CD4-positive, alpha-beta T cell treated with Interleukin-15 for 4 hours (primary cell): ENCODE results near the gene DUOX1.

Experiments
- DNase-seq: peaks from one replicate; pipeline ENCODE4 v3.0.0-alpha.2; 2020; ENCODE audit warnings: low spot score

Gene DUOX1

DNA sequence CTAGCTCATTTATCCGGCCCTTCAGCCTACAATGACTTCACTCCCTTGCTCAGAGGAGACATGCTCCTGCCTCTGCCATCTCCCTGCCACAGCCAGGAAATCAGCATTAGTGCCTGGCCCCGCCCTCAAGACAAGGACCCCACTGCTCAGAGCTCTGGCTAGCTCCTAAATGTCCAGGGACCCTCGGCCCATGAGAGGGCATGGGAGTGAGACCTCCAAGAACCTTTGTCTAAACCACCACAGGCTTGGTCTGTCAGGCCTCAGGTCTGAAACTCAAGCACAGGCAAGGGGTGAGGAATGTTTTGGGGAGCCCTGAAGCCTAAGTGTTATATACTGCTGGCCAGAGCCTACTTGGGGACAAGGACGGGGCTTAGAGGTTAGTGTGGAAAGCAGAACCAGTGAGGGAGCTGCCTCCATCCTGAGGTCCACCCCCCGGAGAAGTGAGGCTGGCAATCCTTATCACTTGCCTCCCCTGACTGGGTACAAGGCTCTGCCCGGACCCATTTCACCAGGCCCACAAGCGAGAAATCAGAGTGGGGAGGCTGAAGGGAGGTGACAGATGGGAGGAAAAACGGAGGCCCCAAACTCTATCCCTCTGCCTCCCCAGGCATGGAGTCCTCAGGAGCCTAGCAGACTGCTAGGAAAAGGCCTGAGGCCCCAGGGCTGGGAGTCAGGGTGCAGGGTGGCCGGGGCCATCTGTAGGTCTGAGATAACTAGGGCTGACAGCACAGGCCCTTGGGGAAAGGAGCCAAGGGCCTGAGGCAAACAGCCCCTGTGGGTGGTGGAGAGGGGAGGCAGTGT lies 39.2 kb downstream of the DUOX1 start:
- no peak for DNase-seq

DNA sequence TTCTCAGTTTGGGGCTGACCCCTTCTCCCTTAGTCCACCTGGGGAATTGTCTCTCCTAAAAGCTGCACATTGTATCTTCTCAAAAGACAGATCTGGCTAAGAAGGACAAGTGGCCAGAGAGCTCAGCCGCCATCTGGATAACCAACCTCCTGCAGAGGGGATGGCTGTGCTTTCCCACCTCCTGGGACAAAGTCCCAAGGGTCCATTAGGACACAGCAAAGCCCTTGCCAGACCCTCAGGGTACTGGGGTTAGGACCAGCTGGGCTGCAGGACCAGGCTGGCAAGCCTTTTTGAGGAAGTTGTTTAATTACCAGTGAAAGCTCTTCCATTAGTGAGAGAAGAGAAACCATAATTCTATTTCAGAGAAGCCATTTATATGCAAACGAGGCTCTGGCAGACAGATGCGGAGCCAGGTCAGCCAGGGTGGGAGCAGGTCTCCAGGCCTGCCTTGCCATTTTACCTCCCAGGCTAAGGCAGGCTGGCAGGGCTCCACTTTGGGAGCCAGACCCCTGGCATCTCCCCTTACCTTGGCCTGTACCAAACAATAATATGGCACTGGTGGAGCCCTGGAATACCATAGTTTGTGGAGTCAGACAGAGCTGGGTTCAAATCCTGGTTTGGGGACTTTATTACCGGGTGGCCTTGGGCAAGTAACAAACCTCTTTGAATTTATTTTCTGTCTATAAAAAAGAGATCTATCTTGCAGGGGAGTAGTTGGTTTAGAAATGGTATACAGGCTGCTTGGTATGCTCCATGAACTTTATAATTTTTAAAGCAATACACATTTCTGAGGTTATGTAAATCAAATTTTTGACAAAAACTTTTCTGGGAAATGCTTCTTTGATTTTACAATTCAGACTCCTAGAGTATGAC lies 40.0 kb downstream of the DUOX1 start:
- DNase-seq = no peak

DNA sequence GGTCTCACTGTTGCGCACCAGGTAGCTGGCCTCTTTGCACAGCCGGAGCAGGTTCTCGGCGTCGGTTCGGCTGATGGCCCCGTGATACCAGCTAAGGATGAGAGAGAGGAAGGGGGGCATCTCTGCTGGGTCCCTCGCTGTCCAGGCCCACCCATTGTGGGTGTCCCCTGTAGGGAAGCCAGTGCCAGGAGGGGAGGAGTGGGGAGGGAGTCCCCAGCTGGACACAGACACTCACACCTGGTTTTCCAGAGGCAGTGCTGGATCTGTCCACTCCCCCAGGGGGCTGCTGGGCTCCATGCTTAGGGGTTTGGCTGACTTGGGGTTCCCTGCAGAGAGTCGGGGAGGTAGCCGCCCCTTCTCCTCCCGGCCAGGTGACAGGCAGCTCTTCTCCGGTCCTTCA lies 42.1 kb downstream of the DUOX1 start:
- no peak for DNase-seq

DNA sequence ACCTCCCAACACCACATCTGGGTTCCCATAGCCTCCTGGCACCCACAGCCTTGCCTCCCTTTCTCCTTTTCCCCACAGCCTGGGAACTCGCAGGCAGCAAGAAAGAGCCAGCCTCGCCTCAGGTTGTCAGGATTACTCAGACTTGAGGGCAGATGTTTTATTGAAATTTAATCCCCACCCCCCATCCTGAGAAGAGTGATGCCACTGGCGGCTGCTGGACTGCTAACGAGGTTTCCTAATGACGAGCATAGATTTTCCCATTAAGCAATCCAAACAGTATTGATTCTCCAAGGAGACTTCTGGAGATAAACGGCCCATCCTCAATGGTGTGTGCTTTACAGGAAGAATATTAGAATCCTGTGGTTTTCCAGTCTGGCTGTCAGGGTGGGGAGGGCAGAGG lies 44.3 kb downstream of the DUOX1 start:
- DNase-seq = no peak

DNA sequence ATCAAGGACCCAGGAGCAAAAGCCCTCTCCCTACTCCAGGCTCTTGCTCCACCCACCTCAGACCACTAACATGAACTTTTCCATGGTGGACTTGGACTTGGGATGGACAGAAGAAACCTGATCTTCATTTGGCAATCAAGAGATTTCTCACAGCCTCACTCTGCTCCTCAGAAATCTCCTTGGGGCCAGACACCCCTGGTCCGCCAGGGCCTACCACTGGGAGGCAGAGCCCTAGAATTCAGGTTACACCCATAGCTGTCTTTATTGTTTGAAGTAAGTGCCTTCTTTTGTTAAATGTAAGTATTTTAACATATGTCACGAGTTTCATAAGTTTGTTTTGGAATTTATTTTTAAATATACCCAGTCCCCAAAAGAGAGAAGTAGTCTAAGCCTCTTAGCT lies 44.8 kb downstream of the DUOX1 start:
- no peak for DNase-seq

DNA sequence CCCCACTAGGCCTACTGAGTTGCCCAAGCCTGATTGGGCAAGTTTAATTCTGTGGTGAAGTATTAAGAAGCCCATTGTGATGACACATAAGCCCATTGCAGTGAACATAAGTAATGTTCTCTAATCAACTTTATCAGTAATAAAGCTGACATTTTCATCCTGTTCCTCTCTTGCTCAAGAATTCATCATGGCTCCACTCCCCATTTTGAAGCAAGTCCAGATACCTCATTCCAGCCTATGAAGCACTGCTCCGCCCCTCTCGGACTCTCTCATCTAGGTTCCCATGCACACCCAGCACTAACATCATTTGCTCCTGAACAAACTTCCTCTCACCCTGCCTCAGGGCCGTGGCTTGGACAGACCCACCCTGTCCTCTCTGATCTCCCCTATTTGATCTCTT lies 47.5 kb downstream of the DUOX1 start:
- DNase-seq = no peak

DNA sequence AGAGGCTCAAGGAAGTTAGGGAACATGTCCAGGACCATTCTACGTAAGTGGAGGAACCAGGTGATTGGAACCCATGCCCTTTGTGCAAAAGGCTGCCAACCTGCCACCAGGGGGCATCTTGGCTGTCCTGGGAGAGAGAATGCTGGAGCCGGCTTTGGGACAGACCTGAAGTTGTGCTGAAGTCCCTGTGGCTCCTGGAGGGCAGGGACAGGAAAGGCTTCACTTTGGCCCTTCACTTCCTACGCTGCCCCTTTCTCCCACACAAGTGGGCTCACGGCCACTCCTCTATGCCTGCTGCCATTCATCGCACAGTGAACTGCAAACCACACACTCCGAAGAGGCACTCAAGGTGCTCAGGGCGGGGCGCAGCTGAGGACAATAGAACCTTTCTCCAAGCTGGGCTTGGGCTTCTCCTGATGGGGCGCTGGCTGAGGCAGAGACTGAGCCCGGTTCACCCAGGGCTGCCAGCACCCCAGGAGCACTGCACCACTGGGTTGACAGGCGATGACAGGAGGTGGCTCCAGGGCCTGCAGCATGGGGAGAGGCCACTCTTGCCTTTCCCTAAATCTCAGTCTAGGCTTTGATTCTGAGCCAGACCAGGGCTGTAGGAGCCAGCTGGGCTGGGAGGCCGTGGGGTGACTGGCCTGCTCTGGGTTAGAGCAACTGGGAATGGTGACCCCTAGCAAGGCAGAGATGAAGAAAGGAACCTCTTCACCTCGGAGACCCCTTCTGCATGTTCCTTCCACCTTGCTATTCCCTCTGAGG lies 49.6 kb downstream of the DUOX1 start:
- peak; percentile 45 for DNase-seq

DNA sequence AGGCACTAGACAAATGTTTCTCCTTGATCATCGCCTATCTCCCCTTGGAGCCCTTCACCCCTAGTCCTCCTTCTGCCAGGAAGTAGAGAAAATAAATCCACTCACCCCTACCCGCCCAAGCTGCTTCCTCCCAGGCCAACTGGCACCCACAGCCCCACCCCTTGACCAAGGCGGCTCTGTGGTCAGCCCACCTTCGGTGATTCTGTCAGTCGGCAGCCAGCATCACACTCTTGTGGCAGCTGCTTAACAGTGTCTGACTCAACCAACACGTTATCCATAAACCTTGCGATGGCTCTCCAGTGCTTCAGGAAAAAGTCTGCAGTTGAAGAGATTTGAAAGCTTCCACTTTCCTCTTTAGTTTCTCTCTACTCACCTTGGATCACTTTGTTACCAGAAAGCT lies 50.4 kb downstream of the DUOX1 start:
- peak; percentile 17 for DNase-seq

DNA sequence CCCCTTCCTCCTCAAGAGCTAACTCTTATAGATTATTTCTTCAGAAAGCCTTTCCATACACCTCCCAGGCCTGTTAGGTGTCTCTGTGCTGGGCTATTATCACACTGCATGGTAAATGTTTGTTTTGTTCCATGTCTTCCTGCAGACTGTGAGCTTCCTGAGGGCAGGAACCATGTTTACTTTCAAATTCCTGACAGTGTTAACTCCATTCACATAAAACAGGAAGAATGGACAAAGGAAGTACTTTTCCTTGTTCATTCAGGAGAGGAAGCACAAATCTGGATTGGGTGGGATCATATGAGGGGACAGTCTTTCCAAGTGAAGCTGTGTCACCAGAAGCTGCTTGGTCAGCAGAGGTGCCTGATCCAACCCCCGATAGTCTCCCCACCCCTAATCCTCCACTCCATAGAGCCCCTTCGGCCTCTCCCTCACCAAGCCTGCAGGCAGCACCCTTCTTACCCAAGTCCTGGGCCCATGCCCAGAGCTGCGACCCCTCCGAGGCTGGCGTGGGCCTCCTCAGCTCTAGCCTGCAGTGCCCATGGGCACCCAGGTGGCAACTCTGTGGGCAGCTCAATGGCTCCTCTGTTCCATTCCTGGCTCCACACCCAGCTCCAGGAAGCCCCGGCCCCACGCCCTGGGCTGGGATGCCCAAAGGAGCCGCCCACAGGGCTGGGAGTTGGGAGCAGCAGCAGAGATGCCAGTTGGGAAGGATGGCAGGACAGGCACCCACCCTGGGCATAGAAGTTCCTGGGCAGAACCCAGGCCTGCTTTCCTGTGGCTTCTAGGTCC lies 51.0 kb downstream of the DUOX1 start:
- no peak for DNase-seq

DNA sequence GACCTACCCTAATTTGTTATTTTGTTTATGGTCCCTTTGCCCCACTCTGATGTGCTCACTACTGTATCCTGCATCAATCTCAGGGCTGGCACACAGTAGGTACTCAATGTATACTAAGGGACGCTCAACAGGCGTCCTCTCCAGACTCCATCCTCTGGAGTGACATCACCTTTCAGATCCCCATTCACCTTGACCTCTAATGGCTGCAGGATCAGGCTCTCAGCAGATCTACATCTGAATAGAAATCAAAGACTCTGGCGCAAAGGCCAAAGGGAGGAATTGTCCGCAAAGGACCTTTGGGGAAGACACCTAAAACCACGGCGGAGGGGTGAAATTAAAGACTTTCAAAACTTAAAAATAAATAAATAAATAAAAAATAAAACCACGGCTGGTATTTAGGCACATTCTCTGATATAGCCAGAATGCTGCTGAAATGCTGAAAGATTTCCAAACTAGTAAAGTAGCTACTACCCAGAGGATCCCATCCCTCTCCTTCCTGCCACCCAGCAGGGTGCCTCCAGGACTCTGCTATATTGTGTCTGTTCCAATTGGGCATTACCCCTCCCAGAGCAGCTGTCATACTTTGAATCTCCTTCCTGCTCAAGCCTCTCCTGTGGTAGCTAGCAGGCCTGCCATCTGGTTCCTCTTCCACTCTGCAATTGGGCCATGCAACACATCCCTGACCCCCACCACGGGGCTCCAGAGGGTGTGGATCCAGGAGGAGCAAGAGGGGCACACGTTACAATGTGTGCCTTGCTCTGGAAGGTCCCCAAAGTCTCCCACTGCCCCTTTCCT lies 51.9 kb downstream of the DUOX1 start:
- DNase-seq = no peak

DNA sequence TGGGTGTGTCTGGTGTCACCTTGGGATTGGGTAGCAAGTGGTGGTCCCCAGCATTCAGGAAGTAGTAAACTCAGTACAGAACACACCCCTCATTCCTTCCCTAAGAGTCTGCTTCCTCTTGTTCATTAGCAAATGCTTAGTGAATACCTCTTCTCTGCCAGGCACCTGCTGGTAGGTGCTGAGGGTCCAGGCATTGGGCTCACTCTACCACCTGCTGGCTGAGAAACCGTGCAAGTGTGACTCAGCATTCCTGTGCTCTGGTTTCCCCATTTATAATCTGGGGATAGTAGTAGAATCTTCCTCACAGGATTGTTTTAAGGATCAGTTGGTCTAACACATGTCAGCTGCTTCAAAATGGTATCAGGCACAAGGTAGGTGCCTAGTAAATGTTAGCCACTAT lies 53.2 kb downstream of the DUOX1 start:
- DNase-seq = no peak

DNA sequence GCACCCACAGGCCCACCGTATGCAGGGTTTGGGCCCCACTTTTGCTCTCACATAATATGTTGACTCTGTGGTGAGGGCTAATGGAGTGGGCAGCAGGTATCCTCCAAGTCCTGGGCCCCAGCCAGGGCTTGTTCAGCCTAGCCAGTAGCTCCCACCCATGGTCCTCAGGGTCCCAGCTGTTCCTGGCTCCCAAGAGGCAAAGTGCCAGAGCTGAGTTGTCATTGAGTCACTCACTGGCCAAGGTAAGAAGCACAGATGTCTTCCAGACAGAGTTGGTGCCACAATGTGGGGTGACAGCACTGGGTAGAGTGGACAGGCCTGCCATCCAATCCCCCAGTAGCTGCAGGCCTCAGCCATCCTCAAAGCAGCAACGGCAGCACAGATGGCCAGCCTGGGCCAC lies 53.7 kb downstream of the DUOX1 start:
- DNase-seq = no peak

DNA sequence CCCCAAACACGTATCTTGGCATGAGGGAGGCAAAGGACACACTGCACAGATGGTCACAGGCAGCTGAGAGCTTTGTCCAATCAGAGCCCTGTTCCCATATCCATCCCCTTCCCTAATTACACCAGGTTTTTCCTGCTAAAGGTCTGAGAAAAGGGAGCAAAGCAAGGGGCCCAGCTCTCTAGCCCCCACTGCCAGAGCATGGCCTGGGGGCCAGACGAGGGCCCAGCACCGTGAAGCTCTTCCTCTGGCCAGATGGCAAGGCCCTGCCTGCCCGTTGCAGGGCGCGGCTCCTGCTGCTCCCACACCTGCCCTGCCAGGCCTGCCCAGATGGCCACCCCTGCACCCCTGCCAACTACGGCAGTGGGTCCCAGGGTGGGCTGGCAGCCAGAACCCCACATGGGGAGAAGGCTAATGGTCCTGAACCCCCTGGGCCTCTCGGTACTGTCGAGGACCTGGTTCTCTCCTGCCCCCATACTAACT lies 54.8 kb downstream of the DUOX1 start:
- DNase-seq = no peak

DNA sequence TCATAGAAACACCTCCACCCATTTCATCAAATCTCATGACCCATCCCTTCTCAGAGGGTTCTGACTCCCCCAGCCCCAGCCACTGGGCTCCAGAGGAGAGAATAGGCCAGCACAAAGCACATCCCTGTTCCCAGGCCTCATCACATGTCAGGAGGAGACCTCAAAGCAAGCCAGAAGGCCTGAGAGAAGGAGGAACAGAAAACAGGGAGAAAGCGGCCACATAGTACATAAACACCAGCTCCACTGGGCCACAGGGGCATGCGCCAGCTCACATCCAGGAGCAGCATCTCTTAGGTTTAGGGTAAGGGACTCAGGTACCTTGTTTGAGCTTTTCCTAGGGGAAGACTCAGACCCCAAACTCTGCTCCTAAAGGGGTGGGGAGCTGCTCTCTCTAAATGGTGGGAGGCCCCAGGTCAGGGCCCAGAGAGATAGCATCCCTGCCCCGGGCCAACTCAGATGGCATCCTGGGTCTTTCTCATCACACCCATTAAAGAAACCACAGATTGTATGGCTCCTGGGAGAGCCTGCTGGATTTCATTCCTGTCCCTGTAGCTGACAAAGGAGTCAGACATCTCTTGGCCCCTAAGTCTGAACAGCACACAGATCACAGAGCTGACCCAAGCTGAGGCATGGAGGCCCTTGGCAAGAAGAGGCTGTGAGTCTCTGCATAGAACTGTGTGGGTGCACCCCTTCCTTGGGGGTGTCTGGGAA lies 55.4 kb downstream of the DUOX1 start:
- DNase-seq = no peak

DNA sequence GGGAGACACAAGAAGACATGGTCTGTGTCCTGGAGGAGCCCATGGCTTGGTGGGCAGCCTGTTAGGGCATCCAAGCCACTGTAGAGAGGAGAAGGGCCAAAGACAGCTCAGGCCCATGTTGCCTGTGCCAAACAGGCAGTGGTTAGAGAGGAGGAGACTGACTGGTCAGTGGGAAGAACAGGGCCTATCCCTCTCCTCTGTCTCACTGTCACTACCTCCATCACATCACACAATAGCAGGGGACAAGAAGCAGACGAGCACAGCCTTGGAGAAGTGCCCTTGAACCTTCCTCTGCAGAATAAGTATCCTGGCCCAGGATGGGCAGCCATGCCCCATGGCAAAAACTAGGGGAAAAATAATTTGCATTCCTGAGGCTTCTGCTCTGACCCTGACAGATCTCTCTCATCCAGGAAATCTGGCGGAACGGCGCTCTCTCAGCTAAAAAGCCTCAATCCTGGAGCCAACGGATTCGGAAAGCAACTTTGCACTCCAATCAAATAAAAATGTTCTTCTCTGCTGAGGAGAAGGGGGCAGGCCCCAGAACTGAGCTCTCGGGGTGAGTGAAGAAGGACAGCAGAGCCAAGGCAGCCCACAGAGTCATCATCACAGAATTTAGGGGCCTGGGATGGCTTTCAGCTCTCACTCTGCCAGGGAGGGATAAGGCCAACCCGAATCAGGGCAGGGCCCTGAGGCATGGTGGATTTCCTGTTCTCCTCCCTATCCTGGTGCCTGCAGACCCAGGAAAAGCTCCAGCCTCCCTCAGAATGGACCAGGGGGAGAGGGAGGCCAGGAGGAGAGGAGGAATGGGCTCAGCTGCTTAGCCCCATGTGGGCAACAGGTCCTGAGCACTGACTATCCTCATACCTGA lies 56.3 kb downstream of the DUOX1 start:
- DNase-seq = no peak

DNA sequence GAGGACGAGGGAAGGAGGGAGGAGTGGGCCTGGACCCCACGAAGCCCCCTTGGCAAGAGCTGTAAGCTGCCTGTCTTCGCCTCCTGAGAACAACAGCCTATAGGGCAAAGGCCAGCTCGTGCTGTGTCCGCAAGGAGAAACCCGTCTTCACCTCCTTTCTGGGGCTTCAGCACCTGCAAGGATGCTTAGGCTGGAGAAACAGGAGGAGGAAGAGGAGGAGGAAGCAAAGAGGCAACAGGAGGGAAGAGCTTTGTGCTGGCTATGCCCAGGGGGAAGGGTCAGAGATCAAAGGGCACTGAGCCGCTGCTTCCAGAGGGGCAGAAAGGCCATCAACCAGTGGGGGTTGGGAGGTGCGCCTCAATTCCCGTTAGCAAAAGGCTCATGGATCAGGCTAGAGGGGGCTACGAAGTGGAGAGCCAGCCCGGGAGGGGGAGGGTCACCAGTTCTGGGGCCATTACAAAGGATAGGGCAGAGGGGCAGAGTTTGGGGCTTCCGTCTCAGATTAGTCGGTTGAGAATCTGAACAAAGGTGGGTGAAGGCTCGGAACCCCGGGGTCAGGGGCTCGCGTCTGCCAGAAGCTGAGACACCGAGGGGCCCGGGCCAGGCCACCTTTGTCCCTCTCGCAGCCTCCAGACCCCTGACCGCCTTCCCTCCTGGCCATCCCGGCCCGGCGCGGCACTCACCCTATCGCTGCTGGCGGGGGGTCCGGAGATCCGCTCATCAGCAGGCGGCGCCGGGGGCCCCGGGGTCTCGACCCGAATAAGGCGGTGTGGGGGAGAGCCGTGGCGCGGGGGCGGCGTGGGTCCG lies 57.2 kb downstream of the DUOX1 start:
- no peak for DNase-seq

DNA sequence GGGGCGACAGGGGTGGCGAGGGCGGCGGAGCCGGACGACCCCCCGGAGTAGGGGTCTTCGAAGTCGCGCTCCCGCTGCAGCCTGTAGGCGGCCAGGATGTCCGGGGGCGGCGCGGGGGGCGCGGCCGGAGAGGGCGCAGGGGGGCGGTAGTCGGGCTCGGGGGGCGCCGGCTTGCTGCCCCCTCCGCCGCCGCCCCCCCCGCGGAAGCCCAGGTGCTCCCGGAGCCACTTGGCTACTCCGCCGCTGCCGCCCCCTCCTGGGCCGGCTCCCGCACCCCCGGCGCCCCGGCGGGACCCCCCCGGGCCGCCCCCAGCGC lies 57.7 kb downstream of the DUOX1 start:
- no peak for DNase-seq
